Liver (tissue), 9 donors: ENCODE data around the gene HDAC10. TPM values are rescaled to one million over a fixed set of nuclear protein-coding genes. Genes with fewer than 3 reads are reported as not detected.

Experiments used
- DNase-seq: peaks from one replicate; pipeline ENCODE4 v3.0.0-alpha.2; 2017; ENCODE audit warnings: low spot score
- H3K27ac ChIP-seq, 2 donors: one replicate each; pipeline ENCODE4 v1.7.0; 2013; ENCODE audit warnings: inconsistent platforms in 2 of 2, low read length in 2 of 2, control low read depth in 1 of 2, low read depth in 1 of 2, mild to moderate bottlenecking in 1 of 2
- H3K27me3 ChIP-seq, 4 donors: one replicate each; pipeline versions ENCODE4 v1.6.1 to v1.7.0; 2013; ENCODE audit warnings: low read length in 3 of 4, inconsistent platforms in 1 of 4, mild to moderate bottlenecking in 1 of 4, moderate library complexity in 1 of 4; ENCODE audit not compliant: control insufficient read depth in 4 of 4, insufficient read depth in 4 of 4
- H3K36me3 ChIP-seq, 4 donors: one replicate each; pipeline versions ENCODE4 v1.6.1 to v1.7.0; 2013; ENCODE audit warnings: low read length in 3 of 4, mild to moderate bottlenecking in 3 of 4, low read depth in 1 of 4, moderate library complexity in 1 of 4; ENCODE audit not compliant: control insufficient read depth in 4 of 4, insufficient read depth in 3 of 4
- H3K4me1 ChIP-seq, 4 donors: one replicate each; pipeline versions ENCODE4 v1.6.1 to v1.7.0; 2013; ENCODE audit warnings: low read length in 3 of 4, mild to moderate bottlenecking in 3 of 4, moderate library complexity in 1 of 4; ENCODE audit not compliant: control insufficient read depth in 4 of 4, insufficient read depth in 4 of 4
- H3K4me3 ChIP-seq, 3 donors: one replicate each; pipeline versions ENCODE4 v1.6.1 to v1.7.0; 2013; ENCODE audit warnings: low read length in 3 of 3, control low read depth in 1 of 3, low read depth in 1 of 3, mild to moderate bottlenecking in 1 of 3
- H3K9ac ChIP-seq, 2 donors: one replicate each; pipeline ENCODE4 v1.7.0; 2013; ENCODE audit warnings: low read length in 2 of 2, mild to moderate bottlenecking in 2 of 2, moderate library complexity in 2 of 2, control low read depth in 1 of 2, low read depth in 1 of 2
- H3K9me3 ChIP-seq, 4 donors: one replicate each; pipeline versions ENCODE4 v1.6.1 to v1.7.0; 2013; ENCODE audit warnings: low read length in 3 of 4; ENCODE audit not compliant: control insufficient read depth in 4 of 4
- EGR1 ChIP-seq, 2 donors: IDR thresholded peaks; 2 replicates each; pipeline ENCODE4 v1.6.1; 2016 to 2018; ENCODE audit warnings: antibody characterized with exemption in 2 of 2, low read depth in 2 of 2
- FOXA1 ChIP-seq: IDR thresholded peaks from 2 replicates; pipeline ENCODE4 v1.6.1; 2016; ENCODE audit warnings: antibody characterized with exemption
- HNF4A ChIP-seq, 2 donors: conservative IDR thresholded peaks; 2 replicates each; pipeline ENCODE4 v1.6.1; 2016; ENCODE audit warnings: antibody characterized with exemption in 2 of 2, mild to moderate bottlenecking in 2 of 2
- HNF4G ChIP-seq: IDR thresholded peaks from 2 replicates; pipeline ENCODE4 v1.6.1; 2016; ENCODE audit warnings: antibody characterized with exemption
- NR2F2 ChIP-seq: IDR thresholded peaks from 2 replicates; pipeline ENCODE4 v1.6.1; 2016; ENCODE audit warnings: antibody characterized with exemption
- RAD21 ChIP-seq, 2 donors: IDR thresholded peaks; 2 replicates each; pipeline ENCODE4 v1.6.1; 2016; ENCODE audit warnings: antibody characterized with exemption in 2 of 2, mild to moderate bottlenecking in 2 of 2
- RXRA ChIP-seq, 2 donors: IDR thresholded peaks; 2 replicates each; pipeline ENCODE4 v1.6.1; 2017 to 2018; ENCODE audit warnings: antibody characterized with exemption in 2 of 2, mild to moderate bottlenecking in 1 of 2
- WGBS: extraction: QIAGEN DNeasy Blood & Tissue Kit; methylation state at CpG from one replicate; pipeline ENCODE4 v1.1.7; 2013; 5-methylcytosine and 5-hydroxymethylcytosine counted together
- polyA plus RNA-seq, 2 donors: library from polyadenylated mRNA; stranded (reverse) in 1 of 2; unstranded in 1 of 2; fragments of 200-250 nt in 1 of 2; fragments of >200 nt in 1 of 2; fragmentation: Nextera tagmentation in 1 of 2; extraction: Ambion mirVana in 1 of 2; gene quantifications; one replicate each; pipeline versions ENCODE4 v1.2.1 to v1.2.3, GENCODE V29; 2013 to 2015
- total RNA-seq, 2 donors: library from RNA; depleted of rRNA; stranded (reverse); fragments of >200 nt; gene quantifications; one replicate each; pipeline ENCODE4 v1.2.3, GENCODE V29; 2014
- TF ChIP-seq, protein P1 (sequence below): IDR thresholded peaks from 2 replicates; pipeline ENCODE4 v1.6.1; 2016; ENCODE audit warnings: antibody characterized with exemption, mild to moderate bottlenecking
- TF ChIP-seq, protein P2 (sequence below): fragments of 150-350 bp; IDR thresholded peaks from 2 replicates; pipeline ENCODE4 v1.5.1; 2017; ENCODE audit warnings: improper control_type of control experiment, low read depth, low read length; ENCODE audit not compliant: missing input control
- TF ChIP-seq, protein P3 (sequence below): IDR thresholded peaks from 2 replicates; pipeline ENCODE4 v1.6.1; 2016; ENCODE audit warnings: antibody characterized with exemption
- TF ChIP-seq, protein P4 (sequence below): IDR thresholded peaks from 2 replicates; pipeline ENCODE4 v1.6.1; 2016; ENCODE audit warnings: antibody characterized with exemption
- TF ChIP-seq, protein P5 (sequence below): IDR thresholded peaks from 2 replicates; pipeline ENCODE4 v1.6.1; 2016; ENCODE audit warnings: antibody characterized with exemption
- donor health status: healthy.
- donor health status: healthy.
- donor health status: healthy.
- donor health status: healthy.
- donor health status: healthy.

The HDAC10 gene
- total and polyA plus RNA-seq, 4 donors = 6.2 to 18.2 (median 13.6) TPM

DNA sequence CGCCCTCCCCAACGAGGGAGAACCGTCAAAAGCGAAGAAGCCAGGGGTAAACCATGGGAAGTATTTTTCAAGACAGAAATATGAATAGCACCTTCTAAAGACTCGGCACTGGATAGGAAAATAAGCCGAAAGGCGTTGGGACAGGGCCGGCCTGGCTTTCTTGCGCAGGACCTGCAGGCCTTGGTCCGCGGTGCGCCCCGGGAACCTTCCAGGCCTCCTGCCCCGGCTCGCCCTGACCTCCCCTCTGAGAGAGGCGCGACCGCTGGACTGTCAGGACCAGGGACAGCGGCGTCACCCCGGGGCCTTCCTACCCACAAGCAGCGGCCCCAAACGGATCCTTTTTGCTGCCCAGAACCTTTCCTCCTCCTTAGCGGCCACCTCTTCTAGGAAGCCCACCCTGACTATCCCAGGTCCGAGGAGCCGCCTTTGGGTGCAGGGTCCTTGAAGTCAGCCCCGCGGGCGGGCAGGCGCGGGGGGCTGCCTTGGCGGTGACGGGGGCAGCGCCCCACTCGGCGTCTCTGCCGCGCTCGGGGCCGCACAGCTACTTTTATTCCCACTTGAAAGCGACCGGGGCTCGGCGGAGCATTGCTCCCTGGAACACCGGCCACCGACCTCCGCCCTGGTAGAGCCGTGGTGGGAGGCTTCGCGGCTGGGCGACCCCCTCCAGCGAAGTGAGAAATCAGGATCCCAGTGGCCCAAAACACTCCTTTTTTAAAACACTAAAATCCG lies 19.8 kb upstream of the HDAC10 start:
- Histone ChIP-seq H3K4me1 (peaks cover 30 to 52% (median 34%) of the 10 kb centered on the region in 4 donors), H3K36me3 (peaks cover 0 to 9% (median 3%) of the 10 kb centered on the region in 4 donors), H3K27me3 (no peaks in the 10 kb centered on the region), H3K27ac (no peak overlapping the region), H3K9ac (no peak overlapping the region), H3K4me3 (peak overlapping the region in 2 of 3 donors; percentile 12 to 61), H3K9me3 (no peaks in the 10 kb centered on the region)
- WGBS = 5% methylated on average over 53 of the region's 53 CpGs
- TF ChIP-seq HNF4G = no peak
- TF ChIP-seq, protein P1, sequence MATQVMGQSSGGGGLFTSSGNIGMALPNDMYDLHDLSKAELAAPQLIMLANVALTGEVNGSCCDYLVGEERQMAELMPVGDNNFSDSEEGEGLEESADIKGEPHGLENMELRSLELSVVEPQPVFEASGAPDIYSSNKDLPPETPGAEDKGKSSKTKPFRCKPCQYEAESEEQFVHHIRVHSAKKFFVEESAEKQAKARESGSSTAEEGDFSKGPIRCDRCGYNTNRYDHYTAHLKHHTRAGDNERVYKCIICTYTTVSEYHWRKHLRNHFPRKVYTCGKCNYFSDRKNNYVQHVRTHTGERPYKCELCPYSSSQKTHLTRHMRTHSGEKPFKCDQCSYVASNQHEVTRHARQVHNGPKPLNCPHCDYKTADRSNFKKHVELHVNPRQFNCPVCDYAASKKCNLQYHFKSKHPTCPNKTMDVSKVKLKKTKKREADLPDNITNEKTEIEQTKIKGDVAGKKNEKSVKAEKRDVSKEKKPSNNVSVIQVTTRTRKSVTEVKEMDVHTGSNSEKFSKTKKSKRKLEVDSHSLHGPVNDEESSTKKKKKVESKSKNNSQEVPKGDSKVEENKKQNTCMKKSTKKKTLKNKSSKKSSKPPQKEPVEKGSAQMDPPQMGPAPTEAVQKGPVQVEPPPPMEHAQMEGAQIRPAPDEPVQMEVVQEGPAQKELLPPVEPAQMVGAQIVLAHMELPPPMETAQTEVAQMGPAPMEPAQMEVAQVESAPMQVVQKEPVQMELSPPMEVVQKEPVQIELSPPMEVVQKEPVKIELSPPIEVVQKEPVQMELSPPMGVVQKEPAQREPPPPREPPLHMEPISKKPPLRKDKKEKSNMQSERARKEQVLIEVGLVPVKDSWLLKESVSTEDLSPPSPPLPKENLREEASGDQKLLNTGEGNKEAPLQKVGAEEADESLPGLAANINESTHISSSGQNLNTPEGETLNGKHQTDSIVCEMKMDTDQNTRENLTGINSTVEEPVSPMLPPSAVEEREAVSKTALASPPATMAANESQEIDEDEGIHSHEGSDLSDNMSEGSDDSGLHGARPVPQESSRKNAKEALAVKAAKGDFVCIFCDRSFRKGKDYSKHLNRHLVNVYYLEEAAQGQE = peak; percentile 99
- DNase-seq = peak; percentile 68

DNA sequence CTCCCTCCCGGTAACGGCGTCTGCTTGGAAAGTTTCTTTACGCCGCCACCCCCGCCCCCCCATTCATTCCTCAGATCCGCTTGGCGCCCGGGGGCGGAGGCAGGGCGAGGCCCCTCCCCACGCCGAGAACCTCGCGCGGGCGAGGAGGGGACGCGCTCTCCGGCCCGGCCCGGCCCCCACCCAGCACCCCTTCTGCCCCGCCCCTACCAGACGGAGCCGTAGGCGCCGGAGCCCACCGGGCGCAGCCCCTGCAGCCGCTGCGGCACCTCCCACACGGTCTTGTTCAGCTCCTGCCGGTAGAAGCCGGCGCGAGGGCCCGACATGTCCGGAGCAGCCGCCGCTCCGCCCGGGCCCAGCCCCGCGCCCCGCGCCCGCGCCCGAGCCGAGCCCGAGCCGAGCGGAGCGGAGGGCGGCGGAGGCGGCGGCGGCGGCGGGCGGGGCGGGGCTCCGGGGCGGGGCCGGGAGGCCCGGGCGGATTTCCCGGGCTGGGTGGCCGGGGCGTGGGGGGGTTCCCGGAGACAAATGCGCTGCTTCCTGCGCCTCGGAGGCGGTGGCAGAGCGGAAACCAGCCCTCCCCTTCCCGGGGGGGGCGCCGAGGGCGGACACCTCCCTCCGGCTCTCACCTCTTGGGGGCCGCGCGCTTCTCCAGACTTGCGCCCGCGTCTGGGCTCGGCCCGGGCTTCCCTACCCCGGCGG lies 19.1 kb upstream of the HDAC10 start, which contains the start of gene MAPK11:
MAPK11 (minus strand) TSS at position 411 of the 696 bp plus-strand sequence; CDS start at position 323, 88 bp downstream.
- H3K36me3 ChIP-seq = peaks cover 0 to 3% (median under 1%) of the 10 kb centered on the region in 4 donors
- peaks cover 30 to 49% (median 33%) of the 10 kb centered on the region in 4 donors for H3K4me1 ChIP-seq
- TF ChIP-seq FOXA1 (no peak), RXRA (IDR thresholded peaks at IDR 0.05) (no peak), RAD21 (IDR thresholded peaks at IDR 0.05) (no peak), NR2F2 (no peak), HNF4A (conservative IDR thresholded peaks at IDR 0.05) (no peak), EGR1 (IDR thresholded peaks at IDR 0.05; ENCODE audit: low read depth in 2 of 2) (no peak), HNF4G (no peak)
- TF ChIP-seq, protein P2, sequence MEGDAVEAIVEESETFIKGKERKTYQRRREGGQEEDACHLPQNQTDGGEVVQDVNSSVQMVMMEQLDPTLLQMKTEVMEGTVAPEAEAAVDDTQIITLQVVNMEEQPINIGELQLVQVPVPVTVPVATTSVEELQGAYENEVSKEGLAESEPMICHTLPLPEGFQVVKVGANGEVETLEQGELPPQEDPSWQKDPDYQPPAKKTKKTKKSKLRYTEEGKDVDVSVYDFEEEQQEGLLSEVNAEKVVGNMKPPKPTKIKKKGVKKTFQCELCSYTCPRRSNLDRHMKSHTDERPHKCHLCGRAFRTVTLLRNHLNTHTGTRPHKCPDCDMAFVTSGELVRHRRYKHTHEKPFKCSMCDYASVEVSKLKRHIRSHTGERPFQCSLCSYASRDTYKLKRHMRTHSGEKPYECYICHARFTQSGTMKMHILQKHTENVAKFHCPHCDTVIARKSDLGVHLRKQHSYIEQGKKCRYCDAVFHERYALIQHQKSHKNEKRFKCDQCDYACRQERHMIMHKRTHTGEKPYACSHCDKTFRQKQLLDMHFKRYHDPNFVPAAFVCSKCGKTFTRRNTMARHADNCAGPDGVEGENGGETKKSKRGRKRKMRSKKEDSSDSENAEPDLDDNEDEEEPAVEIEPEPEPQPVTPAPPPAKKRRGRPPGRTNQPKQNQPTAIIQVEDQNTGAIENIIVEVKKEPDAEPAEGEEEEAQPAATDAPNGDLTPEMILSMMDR = no peak
- TF ChIP-seq, protein P3, sequence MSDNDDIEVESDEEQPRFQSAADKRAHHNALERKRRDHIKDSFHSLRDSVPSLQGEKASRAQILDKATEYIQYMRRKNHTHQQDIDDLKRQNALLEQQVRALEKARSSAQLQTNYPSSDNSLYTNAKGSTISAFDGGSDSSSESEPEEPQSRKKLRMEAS = no peak
- TF ChIP-seq, protein P4, sequence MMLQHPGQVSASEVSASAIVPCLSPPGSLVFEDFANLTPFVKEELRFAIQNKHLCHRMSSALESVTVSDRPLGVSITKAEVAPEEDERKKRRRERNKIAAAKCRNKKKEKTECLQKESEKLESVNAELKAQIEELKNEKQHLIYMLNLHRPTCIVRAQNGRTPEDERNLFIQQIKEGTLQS = no peak
- TF ChIP-seq, protein P5, sequence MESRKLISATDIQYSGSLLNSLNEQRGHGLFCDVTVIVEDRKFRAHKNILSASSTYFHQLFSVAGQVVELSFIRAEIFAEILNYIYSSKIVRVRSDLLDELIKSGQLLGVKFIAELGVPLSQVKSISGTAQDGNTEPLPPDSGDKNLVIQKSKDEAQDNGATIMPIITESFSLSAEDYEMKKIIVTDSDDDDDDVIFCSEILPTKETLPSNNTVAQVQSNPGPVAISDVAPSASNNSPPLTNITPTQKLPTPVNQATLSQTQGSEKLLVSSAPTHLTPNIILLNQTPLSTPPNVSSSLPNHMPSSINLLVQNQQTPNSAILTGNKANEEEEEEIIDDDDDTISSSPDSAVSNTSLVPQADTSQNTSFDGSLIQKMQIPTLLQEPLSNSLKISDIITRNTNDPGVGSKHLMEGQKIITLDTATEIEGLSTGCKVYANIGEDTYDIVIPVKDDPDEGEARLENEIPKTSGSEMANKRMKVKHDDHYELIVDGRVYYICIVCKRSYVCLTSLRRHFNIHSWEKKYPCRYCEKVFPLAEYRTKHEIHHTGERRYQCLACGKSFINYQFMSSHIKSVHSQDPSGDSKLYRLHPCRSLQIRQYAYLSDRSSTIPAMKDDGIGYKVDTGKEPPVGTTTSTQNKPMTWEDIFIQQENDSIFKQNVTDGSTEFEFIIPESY = no peak
- no peak within 1 kb of the TSS for H3K9ac ChIP-seq
- no peak for DNase-seq
- H3K27ac ChIP-seq = no peak within 1 kb of the TSS
- no peaks in the 10 kb centered on the region for H3K9me3 ChIP-seq
- 2% methylated on average over 92 of the region's 92 CpGs for WGBS
- no peaks in the 10 kb centered on the region for H3K27me3 ChIP-seq
- peak within 1 kb of the TSS in 2 of 3 donors; percentile 12 to 61 for H3K4me3 ChIP-seq
